ENCODE measurements around the gene KIFC3.
"Not testable (repeated sequence)": the region's sequence is repeated elsewhere in the genome, so short reads cannot be mapped to it uniquely, and the experiment has no call there.

KIFC3 gene

DNA sequence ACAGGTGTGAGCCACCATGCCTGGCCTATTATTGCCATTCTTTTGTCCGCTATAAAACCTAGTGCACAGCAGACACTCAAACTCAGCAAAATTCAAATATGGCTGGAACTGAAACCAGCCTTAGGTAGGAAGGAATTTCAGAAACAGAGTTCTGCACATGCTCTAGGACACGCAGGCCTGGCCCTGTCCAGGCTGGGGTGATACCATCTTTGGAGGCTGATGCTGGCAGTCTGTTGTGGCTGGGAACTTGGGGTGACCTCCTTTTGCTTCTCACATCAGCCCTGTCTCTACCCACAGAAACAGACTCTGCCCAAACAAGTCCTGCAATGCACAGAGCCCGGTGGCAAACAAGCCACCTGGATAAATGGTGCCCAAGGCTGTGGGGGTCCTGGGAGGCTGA lies 12.6 kb upstream of the KIFC3 start:
- Mint-ChIP-seq H3K27ac (no peak overlapping the region), H3K4me3 (no peak overlapping the region), H3K9me3 (no peaks in the 10 kb centered on the region), H3K36me3 (no peaks in the 10 kb centered on the region), H3K27me3 (peaks cover 49% of the 10 kb centered on the region), H3K4me1 (peaks cover 7% of the 10 kb centered on the region)
- ATAC-seq = no peak

- H3K27ac Mint-ChIP-seq = no peak overlapping the region
- H3K4me3 Mint-ChIP-seq = no peak overlapping the region
Observed at GRCh38 chr16:57813466-57813865, 11.2 kb upstream of the KIFC3 start.

GRCh38 chr16:57811340-57811739 lies 9.0 kb upstream of the KIFC3 start:
- H3K4me1 Mint-ChIP-seq = peaks cover 16% of the 10 kb centered on the region
- H3K36me3 Mint-ChIP-seq, ATAC-seq, H3K27ac Mint-ChIP-seq, H3K4me3 Mint-ChIP-seq, H3K9me3 Mint-ChIP-seq: not testable (repeated sequence)
- peaks cover 69% of the 10 kb centered on the region for H3K27me3 Mint-ChIP-seq

More at GRCh38 chr16:57813466-57813865, 11.2 kb upstream of the KIFC3 start:
- Mint-ChIP-seq H3K9me3 (no peaks in the 10 kb centered on the region), H3K4me1 (peaks cover 10% of the 10 kb centered on the region), H3K36me3 (no peaks in the 10 kb centered on the region), H3K27me3 (peaks cover 55% of the 10 kb centered on the region)
- no peak for ATAC-seq

DNA sequence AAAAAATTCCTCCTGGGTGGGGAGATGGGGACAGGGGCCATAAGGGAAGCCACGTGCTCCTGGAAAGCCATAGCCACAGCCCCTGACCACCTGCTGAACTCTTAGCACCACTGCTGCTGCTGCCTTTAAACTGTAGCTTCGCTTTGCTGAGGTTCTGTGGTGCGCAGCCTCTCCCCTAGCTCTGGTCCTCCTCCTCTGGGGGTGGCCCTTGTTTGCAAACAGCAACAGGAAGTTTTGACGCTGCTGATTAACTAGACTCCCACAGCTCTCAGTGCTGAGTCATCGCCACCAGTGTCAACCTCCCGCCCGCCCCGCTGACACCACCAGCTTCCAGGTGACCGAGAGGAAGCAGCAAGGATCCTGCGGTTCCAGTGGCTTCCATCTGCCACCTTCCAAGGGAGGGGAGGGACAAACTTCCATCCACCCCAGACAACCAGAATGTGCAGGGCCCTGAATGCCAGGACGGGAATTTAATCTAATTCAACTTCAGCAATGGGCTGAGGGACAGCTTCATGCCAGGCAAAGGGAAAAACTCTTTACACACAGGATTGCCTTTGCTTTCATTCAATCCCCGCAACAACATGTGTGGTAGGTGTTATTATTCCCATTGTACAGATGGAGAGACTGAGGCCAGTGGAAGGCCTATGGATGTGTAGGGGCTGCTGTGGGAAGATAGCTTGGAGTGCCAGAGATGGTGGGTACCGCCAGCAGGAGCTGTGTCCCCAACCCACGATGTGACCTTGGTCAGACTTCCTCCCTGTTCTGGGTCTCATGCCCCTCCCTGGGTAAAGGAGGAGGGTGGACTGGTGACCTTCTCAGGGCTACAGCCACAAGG lies 8.1 kb upstream of the KIFC3 start:
- Mint-ChIP-seq H3K27me3 (peaks cover 68% of the 10 kb centered on the region), H3K9me3 (no peaks in the 10 kb centered on the region), H3K4me1 (peaks cover 16% of the 10 kb centered on the region), H3K36me3 (no peaks in the 10 kb centered on the region), H3K4me3 (no peak overlapping the region), H3K27ac (no peak overlapping the region)
- peak; percentile 85 for ATAC-seq

DNA sequence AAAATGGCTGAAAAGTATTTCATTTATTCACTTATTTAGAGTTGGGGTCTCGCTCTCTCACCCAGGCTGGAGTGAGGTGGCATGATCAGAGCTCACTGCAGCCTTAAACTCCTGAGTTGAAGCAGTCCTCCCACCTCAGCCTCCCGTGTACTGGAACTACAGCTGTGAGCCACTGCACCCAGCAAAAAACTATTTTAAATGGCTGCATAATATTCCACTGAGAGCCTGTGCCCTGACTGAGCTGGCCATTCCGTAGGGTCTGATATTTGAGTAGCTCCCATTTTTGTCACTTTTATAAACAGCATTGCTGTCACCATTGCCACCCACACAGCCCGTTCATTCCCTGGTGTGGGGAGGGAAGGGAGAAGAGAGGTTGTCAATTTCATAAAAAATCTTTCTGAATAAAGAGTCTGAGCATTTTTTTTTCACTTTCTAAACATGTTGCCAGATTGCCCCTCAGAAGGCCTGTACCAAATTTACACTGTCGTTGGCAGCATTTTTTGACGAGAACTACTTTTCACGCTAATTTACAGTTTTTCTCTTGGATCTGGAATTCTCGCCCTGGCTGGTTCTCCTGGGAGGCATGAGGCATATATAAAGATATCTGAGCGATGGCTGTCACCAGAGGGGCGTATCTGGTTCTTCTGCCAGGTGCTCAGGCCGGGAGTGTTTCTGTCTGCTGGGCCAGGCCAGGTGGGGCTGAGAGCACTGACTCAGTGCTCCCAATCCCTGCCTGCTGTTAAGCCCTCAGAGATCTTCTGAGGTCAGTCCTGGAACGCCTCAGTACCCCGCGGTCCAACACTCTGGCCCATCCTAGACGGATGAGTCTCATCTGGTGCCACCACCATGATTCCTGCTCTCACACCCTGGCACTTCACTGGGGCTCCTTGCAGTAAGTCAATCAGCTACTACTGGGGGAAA lies 7.2 kb upstream of the KIFC3 start:
- H3K27me3 Mint-ChIP-seq = peaks cover 59% of the 10 kb centered on the region
- no peak overlapping the region for H3K27ac Mint-ChIP-seq
- no peak overlapping the region for H3K4me3 Mint-ChIP-seq
- H3K4me1 Mint-ChIP-seq = peaks cover 16% of the 10 kb centered on the region
- no peaks in the 10 kb centered on the region for H3K9me3 Mint-ChIP-seq
- ATAC-seq = peak; percentile 9
- H3K36me3 Mint-ChIP-seq = no peaks in the 10 kb centered on the region

DNA sequence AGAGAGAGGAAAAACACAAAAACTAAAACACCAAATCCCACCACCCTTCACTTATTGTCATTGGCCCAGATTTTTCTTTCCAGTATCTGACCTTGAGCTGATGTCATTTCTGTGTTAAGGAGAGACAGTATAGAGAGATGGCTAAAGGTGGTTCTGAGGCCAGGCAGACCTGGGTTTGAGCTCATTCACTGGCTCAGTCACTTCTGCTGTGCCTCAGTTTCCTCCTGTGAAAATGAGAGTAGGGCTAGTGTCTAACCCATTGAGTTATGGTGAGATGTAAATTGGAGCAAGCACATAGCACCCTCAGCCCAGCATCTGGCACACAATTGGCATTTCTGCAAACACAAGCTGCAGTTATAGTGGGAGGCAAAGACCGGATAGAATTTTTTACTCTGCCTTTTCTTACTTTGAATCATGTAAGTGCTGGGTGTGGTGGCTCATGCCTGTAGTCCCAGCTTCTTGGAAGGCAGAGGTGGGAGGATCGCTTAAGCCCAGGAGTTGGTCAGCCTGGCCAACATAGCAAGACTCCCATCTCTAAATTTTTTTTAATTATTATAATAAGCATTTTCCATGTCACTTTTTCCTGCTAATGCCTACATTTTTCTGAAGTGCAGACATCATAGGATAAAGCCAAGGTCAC lies 6.4 kb upstream of the KIFC3 start:
- peaks cover 51% of the 10 kb centered on the region for H3K27me3 Mint-ChIP-seq
- H3K9me3 Mint-ChIP-seq = no peaks in the 10 kb centered on the region
- no peak overlapping the region for H3K4me3 Mint-ChIP-seq
- no peak overlapping the region for H3K27ac Mint-ChIP-seq
- H3K36me3 Mint-ChIP-seq = no peaks in the 10 kb centered on the region
- ATAC-seq = no peak
- H3K4me1 Mint-ChIP-seq = peaks cover 16% of the 10 kb centered on the region

DNA sequence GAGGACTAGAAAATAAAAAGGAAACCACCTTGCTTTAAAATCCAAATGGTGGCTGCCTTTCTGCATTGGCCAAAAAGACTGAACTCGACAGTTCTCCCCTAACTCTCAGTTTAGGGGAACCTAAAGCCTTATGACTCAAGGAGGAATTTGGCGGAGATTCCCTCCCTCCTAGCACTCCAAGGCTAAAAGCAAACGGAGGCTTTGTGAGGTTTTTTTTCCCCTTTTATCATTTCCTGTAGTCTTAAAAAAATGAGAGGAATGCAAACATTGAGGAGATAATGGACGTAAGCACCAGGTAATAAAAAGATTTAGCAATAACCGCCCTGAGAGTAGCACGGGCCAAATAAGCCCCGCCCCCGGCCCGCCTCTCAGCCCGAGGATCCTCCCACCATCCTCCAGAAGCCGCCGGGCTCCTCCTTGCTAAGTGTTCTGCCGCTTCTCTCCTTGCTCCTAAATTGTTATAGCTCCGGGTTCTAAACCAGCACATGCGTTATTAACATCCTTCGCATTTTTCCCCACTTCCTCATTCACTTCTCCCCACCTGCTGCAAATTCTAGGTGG lies 5.8 kb upstream of the KIFC3 start:
- H3K9me3 Mint-ChIP-seq = no peaks in the 10 kb centered on the region
- ATAC-seq = peak; percentile 40
- no peak overlapping the region for H3K27ac Mint-ChIP-seq
- peaks cover 17% of the 10 kb centered on the region for H3K4me1 Mint-ChIP-seq
- no peak overlapping the region for H3K4me3 Mint-ChIP-seq
- no peaks in the 10 kb centered on the region for H3K36me3 Mint-ChIP-seq
- peaks cover 51% of the 10 kb centered on the region for H3K27me3 Mint-ChIP-seq

DNA sequence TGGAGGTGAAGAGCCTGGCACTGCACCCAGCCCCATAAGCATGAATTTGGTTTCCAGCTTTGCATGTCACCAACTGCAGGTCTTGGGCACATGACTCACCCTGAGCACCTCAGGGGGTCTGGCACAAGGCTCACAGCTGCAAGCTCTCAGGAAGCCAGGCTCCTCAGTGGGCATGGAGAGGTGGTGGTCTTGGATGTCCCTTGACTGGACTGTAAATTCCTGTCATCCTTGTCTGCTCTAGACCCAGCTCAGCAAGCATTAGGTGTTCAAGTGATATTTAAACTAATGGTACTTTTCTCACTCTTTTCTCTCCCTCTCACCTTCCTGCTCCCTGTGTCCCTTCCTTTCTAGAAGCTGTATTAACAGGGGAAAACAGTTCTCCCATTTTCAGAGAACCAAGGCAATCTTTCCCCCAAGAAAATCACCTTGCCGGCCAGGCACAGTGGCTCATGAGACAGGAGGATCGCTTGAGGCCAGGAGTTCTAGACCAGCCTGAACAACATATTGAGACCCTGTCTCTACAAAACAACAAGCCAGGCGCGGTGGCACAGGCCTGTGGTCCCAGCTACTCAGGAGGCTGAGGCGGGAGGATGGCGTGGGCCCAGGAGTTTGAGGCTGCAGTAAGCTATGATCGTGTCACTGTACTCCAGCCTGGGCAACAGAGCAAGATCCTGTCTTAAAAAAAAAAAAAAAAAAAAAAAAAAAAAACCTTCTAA lies 5.1 kb upstream of the KIFC3 start:
- Mint-ChIP-seq H3K9me3 (no peaks in the 10 kb centered on the region), H3K27me3 (peaks cover 56% of the 10 kb centered on the region), H3K27ac (no peak overlapping the region), H3K4me3 (no peak overlapping the region), H3K36me3 (no peaks in the 10 kb centered on the region), H3K4me1 (peaks cover 23% of the 10 kb centered on the region)
- no peak for ATAC-seq

DNA sequence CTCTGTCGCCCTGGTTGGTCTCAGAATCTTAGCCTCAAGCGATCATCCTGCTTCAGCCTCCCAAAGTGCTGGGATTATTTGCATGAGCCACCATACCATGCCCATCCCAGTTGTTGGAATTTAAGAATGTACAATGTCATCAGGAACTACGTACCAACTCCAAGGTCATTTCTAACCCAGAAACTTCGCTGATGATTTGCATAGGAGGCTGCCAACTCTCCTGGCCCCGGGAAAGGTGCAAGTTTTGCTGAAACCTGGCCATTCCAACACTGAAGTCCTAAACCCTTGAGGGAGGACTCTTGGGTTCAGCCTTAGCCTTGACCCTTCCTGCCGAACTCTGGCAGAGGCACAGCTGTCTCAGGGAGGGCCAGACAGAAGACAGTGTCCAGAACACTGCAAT lies 2.9 kb upstream of the KIFC3 start:
- no peak for ATAC-seq
- no peak overlapping the region for H3K27ac Mint-ChIP-seq
- peaks cover 30% of the 10 kb centered on the region for H3K4me1 Mint-ChIP-seq
- peaks cover 61% of the 10 kb centered on the region for H3K27me3 Mint-ChIP-seq
- H3K4me3 Mint-ChIP-seq = no peak overlapping the region
- no peaks in the 10 kb centered on the region for H3K36me3 Mint-ChIP-seq
- H3K9me3 Mint-ChIP-seq = no peaks in the 10 kb centered on the region

DNA sequence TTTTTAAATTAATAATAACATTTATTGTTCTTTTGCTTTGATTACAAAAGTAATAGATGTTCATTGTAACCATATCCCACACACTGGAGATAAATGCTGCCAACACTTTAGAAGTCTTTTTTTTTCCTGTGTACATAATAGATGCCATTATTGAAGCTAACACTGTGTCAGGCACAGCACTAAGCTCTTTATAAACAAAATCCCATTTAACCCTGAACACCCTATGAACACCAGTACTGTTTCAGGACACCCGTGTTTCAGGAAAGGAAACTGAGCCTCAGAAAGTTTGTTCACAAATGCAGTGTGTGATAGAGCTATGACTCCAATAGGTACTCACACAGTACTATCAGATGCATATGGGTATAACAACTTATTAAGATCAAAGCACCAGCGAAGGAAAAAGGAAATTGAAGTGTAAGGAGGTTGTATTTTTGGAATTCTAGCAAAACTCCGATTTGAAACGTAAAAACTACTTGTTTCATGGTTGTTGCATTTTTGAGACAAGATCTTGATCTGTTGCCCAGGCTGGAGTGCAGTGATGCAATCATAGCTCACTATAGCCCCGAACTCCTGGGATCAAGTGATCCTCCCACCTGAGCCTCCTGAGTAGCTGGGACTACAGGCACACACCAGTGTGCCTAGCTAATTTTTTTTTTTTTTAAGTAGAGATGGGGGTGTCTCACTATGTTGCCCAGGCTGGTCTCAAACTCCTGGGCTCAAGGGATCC lies 2.0 kb upstream of the KIFC3 start:
- no peak overlapping the region for H3K27ac Mint-ChIP-seq

DNA sequence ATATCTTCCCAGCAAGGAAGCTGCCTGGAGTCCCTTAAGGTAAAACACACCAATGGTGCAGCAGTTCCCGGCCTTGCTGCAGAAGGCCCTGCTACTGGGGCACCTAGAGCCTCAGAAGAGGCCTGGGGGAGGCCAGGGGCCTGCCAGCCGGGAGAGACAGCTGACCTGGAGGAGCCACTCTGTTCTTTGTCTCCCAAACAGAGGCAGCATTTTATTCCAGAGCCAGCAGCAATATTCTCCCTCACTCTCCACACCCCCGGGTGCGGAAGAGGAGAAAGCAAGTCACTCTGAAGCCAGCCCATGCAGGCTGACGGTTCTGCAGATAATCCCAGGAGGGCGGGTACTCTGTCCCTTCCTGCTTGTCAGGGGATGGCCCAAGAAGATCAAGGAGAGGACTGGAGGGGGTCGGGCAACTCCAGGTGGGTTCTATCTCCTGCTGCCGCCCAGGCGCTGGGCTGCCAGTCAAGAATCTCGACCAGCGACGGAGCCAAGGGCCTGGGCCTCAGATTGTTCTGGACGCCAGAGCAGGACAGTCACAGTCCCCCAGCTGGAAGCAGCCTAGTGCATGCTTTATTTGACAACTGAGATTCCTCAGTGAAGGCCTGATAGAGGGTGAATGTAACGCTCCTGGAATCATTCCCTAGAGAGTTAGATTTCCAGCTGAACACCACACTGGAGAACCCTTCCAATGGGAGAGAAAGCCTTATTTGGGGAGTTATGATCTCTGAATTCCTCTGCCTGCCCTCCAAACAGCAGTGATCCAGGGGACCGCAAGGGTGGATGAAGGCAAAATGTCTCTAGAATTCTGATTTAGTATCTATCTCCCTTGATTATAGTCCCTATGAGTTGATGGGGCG lies 1.1 kb upstream of the KIFC3 start:
- ATAC-seq = no peak
- peaks cover 70% of the 10 kb centered on the region for H3K27me3 Mint-ChIP-seq
- peaks cover 32% of the 10 kb centered on the region for H3K4me1 Mint-ChIP-seq
- no peaks in the 10 kb centered on the region for H3K36me3 Mint-ChIP-seq
- H3K9me3 Mint-ChIP-seq = no peaks in the 10 kb centered on the region
- no peak overlapping the region for H3K27ac Mint-ChIP-seq
- peak overlapping the region; percentile 83 for H3K4me3 Mint-ChIP-seq

More for the DNA sequence above, 2.0 kb upstream of the KIFC3 start:
- no peak overlapping the region for H3K4me3 Mint-ChIP-seq
- no peaks in the 10 kb centered on the region for H3K36me3 Mint-ChIP-seq
- ATAC-seq = no peak
- no peaks in the 10 kb centered on the region for H3K9me3 Mint-ChIP-seq
- H3K4me1 Mint-ChIP-seq = peaks cover 36% of the 10 kb centered on the region
- H3K27me3 Mint-ChIP-seq = peaks cover 61% of the 10 kb centered on the region

DNA sequence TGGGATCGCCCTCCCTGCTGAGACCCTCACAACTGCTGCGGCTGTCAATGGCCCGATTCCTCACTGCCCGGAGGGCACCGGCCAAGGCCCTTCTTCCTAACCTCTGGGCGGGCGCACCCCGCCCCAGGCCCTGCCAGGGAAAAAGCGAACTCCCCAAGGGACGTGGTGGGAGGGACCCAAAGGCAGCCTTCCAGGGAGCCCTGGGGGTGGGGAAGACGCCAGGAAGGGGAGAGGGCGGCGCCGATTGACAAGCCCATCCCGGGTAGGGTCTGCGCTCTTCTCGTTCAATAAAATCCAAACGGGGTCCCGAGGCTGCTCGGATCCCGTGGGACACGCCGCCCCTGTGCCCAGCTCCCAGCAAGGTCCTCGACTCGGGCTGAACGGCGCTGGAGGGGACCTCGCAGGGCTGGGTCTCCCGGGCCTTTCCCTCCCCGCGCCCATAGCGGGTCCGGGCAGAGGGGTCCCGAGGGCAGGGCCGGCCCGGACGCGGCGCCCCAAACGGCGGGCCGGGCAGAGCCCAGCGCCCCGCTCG lies 416 bp downstream of the KIFC3 start:
- Mint-ChIP-seq H3K9me3 (no peaks in the 10 kb centered on the region), H3K4me3 (no peak overlapping the region), H3K36me3 (no peaks in the 10 kb centered on the region), H3K27me3 (peaks cover 71% of the 10 kb centered on the region), H3K4me1 (peaks cover 28% of the 10 kb centered on the region), H3K27ac (no peak overlapping the region)
- peak; percentile 37 for ATAC-seq
